Stimulated activated CD4-positive, alpha-beta T cell treated with anti-CD3 and anti-CD28 coated beads, Interleukin-4, amount 100 ng/mL, for 1 hour (primary cell): ENCODE measurements around the gene YY1AP1.
"Not testable (repeated sequence)": the region's sequence is repeated elsewhere in the genome, so short reads cannot be mapped to it uniquely, and the experiment has no call there.

ENCODE experiments used
- DNase-seq: peaks from one replicate; pipeline ENCODE4 v3.0.0-alpha.2; 2020

YY1AP1 gene

GRCh38 chr1:155695072-155695471 is 6.5 kb upstream of the YY1AP1 start:
- DNase-seq = no peak

DNA sequence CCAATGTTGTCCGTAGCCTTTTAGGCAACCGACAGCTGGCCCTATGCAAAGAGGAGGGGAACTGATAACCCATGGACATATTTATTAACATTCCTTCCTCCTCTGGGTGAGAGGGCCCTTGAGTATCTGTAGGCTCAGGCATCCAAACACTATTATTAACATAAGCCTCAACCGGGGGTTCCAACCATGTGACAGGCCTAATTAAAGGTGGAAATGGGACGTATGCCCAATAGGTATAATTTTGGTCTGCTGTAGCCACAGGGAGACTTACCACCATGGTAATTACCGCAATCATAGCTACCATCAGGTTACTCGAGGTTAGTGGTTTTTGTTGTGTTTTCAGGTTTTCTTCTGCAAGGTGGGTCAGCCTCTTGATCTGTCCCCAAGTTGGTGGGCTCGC is 5.6 kb upstream of the YY1AP1 start:
- DNase-seq = no peak

- DNase-seq = no peak
Observed at GRCh38 chr1:155691992-155692528, 3.5 kb upstream of the YY1AP1 start.

DNA sequence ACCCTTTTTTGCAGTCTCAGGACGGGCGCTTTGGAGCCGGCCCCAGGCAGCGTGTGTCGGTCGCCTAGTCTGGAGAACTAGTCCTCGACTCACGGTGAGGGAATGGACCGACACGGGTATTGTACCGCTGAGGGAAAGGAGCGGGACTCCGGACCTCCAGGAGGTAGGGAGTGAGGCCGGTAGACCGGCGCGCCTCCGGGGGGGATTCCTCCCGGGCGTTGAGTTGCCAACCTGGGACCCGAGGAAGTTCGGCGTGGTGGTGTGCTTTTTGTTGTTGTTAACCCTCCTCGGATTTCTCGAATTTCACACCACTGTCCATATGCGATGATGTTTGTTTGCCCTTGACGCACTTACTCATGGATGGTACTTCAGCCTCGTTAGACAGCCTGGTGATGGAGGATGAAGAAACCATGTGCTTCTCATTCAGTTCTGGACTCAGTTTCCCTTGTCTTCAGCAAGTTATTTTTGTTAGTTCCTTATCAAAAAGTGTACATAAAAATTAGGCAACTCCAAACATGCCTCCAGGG is 570 bp upstream of the YY1AP1 start, which contains the start of gene DAP3:
DAP3 (plus strand) TSS at position 11 of the 527 bp plus-strand sequence. CDS start 20,689 bp downstream, outside the sequence.
- not testable (repeated sequence) for DNase-seq

- not testable (repeated sequence) for DNase-seq
Observed at GRCh38 chr1:155687705-155688323, 760 bp downstream of the YY1AP1 start.

DNA sequence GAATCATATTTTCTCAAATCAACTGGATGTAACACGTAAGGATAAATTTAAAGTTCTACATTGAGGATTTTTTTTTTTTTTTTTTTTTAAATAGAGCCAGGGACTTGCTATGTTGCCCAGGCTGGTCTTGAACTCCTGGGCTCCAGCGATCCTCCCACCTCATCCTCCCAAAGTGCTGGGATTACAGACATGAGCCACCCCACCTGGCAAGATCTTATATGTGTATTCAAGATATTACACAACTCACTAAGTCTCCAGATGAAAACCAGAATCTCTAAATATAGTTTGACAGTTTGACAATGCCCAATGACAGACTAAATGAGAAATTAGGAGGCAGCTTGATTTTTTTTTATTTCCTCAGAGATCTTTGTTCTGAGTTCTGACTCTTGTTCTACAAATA is 6.8 kb downstream of the YY1AP1 start:
- DNase-seq = no peak

DNA sequence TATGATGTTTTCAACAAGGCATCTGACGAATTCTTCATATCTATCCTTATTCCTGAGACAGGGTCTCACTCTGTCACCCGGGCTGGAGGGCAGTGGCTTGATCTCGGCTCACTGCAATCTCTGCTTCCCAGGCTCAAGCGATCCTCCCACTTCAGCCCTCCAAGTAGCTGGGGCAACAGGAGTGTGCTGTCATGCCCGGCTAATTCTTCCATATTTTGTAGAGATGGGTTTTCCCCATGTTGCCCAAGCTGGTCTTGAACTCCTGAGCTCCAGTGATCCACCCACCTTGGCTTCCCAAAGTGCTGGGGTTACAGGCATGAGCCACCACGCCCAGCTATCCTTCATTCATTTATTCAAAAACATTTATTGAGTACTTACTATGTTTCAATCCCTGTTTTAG is 8.0 kb downstream of the YY1AP1 start:
- DNase-seq = no peak

DNA sequence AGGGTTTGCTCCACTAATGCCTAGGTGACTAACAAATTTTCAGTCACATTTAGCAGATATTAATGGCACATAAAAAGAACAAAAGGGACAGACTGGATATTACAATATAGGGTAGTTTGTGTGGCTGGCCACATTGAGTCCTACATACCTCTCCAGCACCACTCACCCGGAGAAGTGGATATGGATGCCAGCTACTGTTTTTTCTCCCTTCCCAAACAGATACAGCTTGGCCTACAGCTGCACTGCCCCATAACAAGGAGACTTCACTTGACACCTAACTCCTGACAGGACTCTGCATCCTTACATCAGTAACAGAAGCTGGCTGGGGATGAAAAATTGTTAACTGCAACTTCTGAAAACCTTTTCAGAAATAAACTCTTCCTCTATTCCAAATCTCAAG is 9.6 kb downstream of the YY1AP1 start:
- DNase-seq = not testable (repeated sequence)

- DNase-seq = no peak
Observed at GRCh38 chr1:155678027-155678426, 10.5 kb downstream of the YY1AP1 start.

GRCh38 chr1:155673003-155673402 is 15.6 kb downstream of the YY1AP1 start:
- DNase-seq = no peak

DNA sequence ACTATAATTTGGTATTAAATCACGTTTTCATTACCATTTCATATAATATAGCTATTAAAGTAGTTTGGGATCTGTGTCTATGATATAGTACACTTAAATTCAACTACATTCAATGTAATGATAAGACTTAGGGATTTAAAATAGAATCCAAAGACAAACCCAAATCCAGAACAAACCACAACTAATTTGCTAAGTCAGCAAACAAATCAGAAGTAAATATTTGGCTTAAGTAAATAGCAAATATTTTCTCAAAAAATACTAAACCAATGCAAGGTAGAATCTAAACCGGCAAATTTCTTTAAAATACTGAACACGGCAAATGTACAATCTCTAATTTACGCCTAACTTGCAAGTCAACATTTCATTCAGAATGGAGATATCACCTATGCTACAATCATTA is 16.8 kb downstream of the YY1AP1 start:
- DNase-seq = no peak

DNA sequence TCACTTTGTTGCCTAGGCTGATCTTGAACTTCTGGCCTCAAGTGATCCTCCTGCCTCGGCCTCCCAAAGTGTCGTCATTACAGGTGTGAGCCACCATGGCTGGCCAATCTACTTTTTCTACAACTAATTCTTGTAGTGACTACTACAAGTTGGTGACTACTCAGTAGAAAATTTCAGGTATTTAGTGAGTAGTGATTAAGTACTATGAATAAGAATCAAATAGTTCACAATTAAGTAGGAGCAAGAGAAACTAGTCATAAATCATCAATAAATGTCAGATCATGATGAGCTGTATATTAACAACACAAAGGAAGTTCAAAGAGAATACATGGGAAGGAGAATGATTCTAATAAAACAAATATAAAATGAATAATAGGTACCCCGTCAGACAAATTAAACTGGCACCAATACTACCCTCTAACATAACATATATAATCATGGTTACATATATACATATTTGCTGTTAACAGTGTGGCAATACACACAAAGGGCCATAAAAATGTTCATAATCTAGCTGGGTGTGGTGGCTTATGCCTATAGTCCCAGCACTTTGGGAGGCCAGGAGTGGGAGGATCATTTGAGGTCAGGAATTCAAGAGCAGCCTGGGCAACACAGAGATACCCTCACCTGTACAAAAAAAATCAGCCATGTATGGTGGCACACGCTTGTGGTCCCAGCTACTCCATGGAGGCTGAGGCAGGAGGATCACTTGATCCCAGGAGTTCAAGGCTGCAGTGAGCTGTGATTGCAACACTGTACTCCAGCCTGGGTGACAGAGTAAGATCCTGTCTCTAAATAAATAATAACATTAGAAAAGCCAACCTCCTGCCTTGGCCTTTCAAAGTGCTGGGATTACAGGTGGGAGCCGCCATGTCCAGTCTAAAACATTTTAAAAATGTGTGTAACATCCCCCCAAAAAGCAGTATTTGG is 19.1 kb downstream of the YY1AP1 start:
- no peak for DNase-seq

DNA sequence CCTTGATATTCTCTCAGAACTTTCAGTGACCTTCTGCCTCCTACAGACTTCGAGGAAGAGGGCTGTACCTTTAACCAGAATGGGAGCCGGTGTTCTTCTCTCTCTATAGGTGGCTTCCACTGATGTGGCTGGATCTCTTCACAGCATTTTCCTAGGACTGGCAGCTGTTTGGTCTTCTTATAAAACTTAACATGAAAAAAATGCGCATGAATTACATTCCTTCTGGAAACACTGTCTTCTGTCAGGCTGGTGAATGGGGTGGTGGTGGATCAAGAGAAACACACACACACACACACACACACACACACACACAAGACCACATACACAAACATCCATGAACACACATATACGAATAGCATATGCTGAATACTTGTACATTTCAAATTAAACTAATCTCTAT is 27.3 kb downstream of the YY1AP1 start:
- DNase-seq = not testable (repeated sequence)

GRCh38 chr1:155657463-155657862 is 31.1 kb downstream of the YY1AP1 start:
- DNase-seq = no peak

- DNase-seq = no peak
Observed at GRCh38 chr1:155652951-155653350, 35.6 kb downstream of the YY1AP1 start.

- no peak for DNase-seq
Observed at GRCh38 chr1:155651861-155652661, 36.5 kb downstream of the YY1AP1 start.

DNA sequence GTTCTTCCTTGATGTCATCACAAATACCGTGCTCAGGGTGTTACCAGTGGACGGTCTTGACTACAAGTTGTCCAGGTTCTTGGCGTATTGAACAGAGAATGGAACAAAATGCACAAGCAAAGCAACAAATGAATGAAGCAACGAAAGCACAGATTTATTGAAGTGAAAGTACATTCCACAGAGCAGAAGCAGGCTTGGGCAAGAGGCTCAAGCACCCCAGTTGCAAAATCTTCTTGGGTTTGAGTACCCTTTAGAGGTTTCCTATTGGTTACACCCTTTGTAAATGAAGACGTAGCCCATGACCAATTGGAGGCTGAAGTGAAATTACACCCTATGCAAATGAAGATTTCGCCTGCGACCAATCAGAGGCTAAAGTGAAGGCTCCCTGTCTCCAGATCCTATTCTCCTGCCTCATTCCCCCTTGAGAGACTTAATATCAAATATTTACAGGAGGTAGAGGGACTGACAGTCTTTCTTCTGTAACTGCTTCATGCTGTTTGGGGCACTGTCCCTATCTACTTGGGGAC is 38.3 kb downstream of the YY1AP1 start:
- DNase-seq = no peak

DNA sequence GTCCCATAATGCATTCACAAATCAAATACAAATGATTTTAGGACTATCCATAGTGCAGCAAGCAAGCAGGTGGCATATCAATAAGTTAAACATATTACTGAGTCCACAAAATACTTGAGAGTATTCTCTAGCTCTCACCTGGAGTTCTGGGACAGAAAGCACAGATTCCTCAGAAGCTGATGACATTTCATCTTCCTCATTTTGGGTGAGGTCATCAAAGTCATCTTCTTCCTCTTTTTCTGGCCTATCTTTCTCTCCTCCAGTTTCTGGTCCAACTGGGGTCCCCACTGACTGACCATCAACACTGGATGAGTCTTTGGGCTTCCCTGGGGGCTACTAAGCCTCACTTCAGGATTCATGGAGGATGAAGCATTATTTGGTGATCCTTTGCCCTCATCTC is 38.9 kb downstream of the YY1AP1 start:
- DNase-seq = no peak

- DNase-seq = no peak
Observed at GRCh38 chr1:155648207-155649147, 40.1 kb downstream of the YY1AP1 start.

DNA sequence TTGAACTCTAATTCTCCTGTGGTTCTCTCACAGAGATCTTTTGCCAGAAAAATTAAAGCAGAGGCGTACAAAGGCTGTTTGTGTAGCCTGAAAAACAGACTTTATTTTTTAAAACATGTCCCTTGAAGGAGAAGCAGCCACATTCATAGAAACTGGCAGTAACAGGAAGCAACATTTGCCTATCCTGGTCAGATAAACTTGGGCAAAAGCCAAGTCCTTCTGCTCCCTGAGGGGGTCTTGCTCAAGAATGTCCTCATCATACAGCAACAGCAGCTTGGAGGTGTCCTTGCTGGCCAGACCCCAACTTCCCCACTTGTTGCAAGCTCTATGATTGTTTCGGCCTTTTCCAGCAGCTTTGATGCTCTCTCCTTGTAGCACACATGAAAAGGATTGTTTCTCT is 42.3 kb downstream of the YY1AP1 start:
- no peak for DNase-seq

- no peak for DNase-seq
Observed at GRCh38 chr1:155645648-155646047, 42.9 kb downstream of the YY1AP1 start.
